Mesenchymal stem cell (in vitro differentiated cells and primary cell): ENCODE measurements around the gene CHMP1A.

ENCODE experiments used
- DNase-seq: peaks from one replicate; pipeline ENCODE4 v3.0.0-alpha.2; 2013
- H2AFZ ChIP-seq: one replicate; pipeline ENCODE4 v1.6.1; 2013; ENCODE audit warnings: low read depth, mild to moderate bottlenecking, control low read depth, inconsistent platforms, low read length, moderate library complexity
- H2AK5ac ChIP-seq: 2 replicates; pipeline ENCODE4 v1.6.1; 2013; ENCODE audit warnings: low read length, moderate library complexity, mild to moderate bottlenecking, inconsistent platforms; ENCODE audit not compliant: severe bottlenecking
- H2BK120ac ChIP-seq: one replicate; pipeline ENCODE4 v1.6.1; 2013; ENCODE audit warnings: low read depth, mild to moderate bottlenecking, inconsistent platforms, low read length, moderate library complexity
- H2BK12ac ChIP-seq, 2 experiments: one replicate each; pipeline ENCODE4 v1.6.1; 2013; ENCODE audit warnings: inconsistent platforms in 2 of 2, low read length in 2 of 2, mild to moderate bottlenecking in 2 of 2, moderate library complexity in 2 of 2, control low read depth in 1 of 2
- H2BK15ac ChIP-seq: one replicate; pipeline ENCODE4 v1.6.1; 2013; ENCODE audit warnings: mild to moderate bottlenecking, low read depth, inconsistent platforms; ENCODE audit not compliant: poor library complexity, severe bottlenecking
- H2BK5ac ChIP-seq: 2 replicates; pipeline ENCODE4 v1.6.1; 2013; ENCODE audit warnings: low read depth, mild to moderate bottlenecking, low read length, control low read depth, inconsistent platforms; ENCODE audit not compliant: poor library complexity, severe bottlenecking
- H3K14ac ChIP-seq, 2 experiments: one replicate each; pipeline ENCODE4 v1.6.1; 2013; ENCODE audit warnings: inconsistent platforms in 2 of 2, low read length in 2 of 2, control low read depth in 1 of 2, mild to moderate bottlenecking in 1 of 2, moderate library complexity in 1 of 2
- H3K18ac ChIP-seq, 2 experiments: one replicate each; pipeline ENCODE4 v1.6.1; 2013; ENCODE audit warnings: inconsistent platforms in 2 of 2, low read length in 2 of 2, control low read depth in 1 of 2, low read depth in 1 of 2, mild to moderate bottlenecking in 1 of 2
- H3K23ac ChIP-seq, 2 experiments: one replicate each; pipeline ENCODE4 v1.6.1; 2013; ENCODE audit warnings: inconsistent platforms in 2 of 2, low read length in 2 of 2, mild to moderate bottlenecking in 2 of 2, moderate library complexity in 2 of 2, control low read depth in 1 of 2
- H3K27ac ChIP-seq: 2 replicates; pipeline ENCODE4 v1.5.1; 2013; ENCODE audit warnings: mild to moderate bottlenecking, moderate library complexity, low read length, control low read depth, inconsistent platforms; ENCODE audit not compliant: poor library complexity, severe bottlenecking
- H3K27me3 ChIP-seq, 2 experiments: 2 replicates each; pipeline versions ENCODE4 v1.6.1 to v1.7.0; 2013; ENCODE audit warnings: low read length in 2 of 2, mild to moderate bottlenecking in 2 of 2, moderate library complexity in 2 of 2, control low read depth in 1 of 2, inconsistent platforms in 1 of 2; ENCODE audit not compliant: control insufficient read depth in 1 of 2, insufficient read depth in 1 of 2
- H3K36me3 ChIP-seq, 2 experiments: 2 replicates each; pipeline versions ENCODE4 v1.6.1 to v1.7.0; 2013; ENCODE audit warnings: low read length in 2 of 2, control low read depth in 1 of 2, inconsistent platforms in 1 of 2, low read depth in 1 of 2, mild to moderate bottlenecking in 1 of 2; ENCODE audit not compliant: insufficient read depth in 2 of 2, control insufficient read depth in 1 of 2
- H3K4ac ChIP-seq, 2 experiments: one replicate each; pipeline ENCODE4 v1.6.1; 2013; ENCODE audit warnings: inconsistent platforms in 2 of 2, low read length in 2 of 2, mild to moderate bottlenecking in 2 of 2, moderate library complexity in 2 of 2, control low read depth in 1 of 2, low read depth in 1 of 2
- H3K4me1 ChIP-seq: 2 replicates; pipeline ENCODE4 v1.6.1; 2013; ENCODE audit warnings: low read depth, low read length, control low read depth; ENCODE audit not compliant: control insufficient read depth, insufficient read depth
- H3K4me2 ChIP-seq: 2 replicates; pipeline ENCODE4 v1.6.1; 2013; ENCODE audit warnings: low read length, mild to moderate bottlenecking, inconsistent platforms; ENCODE audit not compliant: poor library complexity, severe bottlenecking
- H3K4me3 ChIP-seq, 2 experiments: 2 replicates each; pipeline versions ENCODE4 v1.5.1 to v1.7.0; 2013; ENCODE audit warnings: low read length in 2 of 2, mild to moderate bottlenecking in 2 of 2, control low read depth in 1 of 2, low read depth in 1 of 2; ENCODE audit not compliant: insufficient read depth in 1 of 2
- H3K79me1 ChIP-seq: replicated peaks from 2 replicates; pipeline ENCODE4 v1.6.1; 2013; ENCODE audit warnings: mild to moderate bottlenecking, control low read depth, low read length, inconsistent platforms; ENCODE audit not compliant: poor library complexity, severe bottlenecking
- H3K9ac ChIP-seq: 2 replicates; pipeline ENCODE4 v1.7.0; 2013; ENCODE audit warnings: mild to moderate bottlenecking, low read length, moderate library complexity
- H3K9me3 ChIP-seq: 2 replicates; pipeline ENCODE4 v1.7.0; 2013; ENCODE audit warnings: mild to moderate bottlenecking, low read length; ENCODE audit not compliant: control insufficient read depth
- H4K8ac ChIP-seq: one replicate; pipeline ENCODE4 v1.6.1; 2013; ENCODE audit warnings: inconsistent platforms, mild to moderate bottlenecking, low read length, moderate library complexity
- H4K91ac ChIP-seq: one replicate; pipeline ENCODE4 v1.6.1; 2013; ENCODE audit warnings: mild to moderate bottlenecking, low read length, inconsistent platforms
- WGBS: methylation state at CpG from one replicate; pipeline ENCODE4 v1.1.7; 2013; ENCODE audit warnings: mixed read lengths; 5-methylcytosine and 5-hydroxymethylcytosine counted together

The CHMP1A gene

GRCh38 chr16:89604764-89605163, 52.7 kb downstream of the CHMP1A start:
- H2AFZ ChIP-seq = no peak overlapping the region
- H3K36me3 ChIP-seq = no peaks in the 10 kb centered on the region
- H3K9me3 ChIP-seq = no peaks in the 10 kb centered on the region
- H3K9ac ChIP-seq = no peak overlapping the region
- H3K4me3 ChIP-seq = no peak overlapping the region
- H2BK12ac ChIP-seq = no peak overlapping the region
- H2AK5ac ChIP-seq = no peak overlapping the region
- H4K91ac ChIP-seq = no peak overlapping the region
- no peaks in the 10 kb centered on the region for H3K79me1 ChIP-seq
- H3K4me1 ChIP-seq = peaks cover 32% of the 10 kb centered on the region
- H4K8ac ChIP-seq = no peak overlapping the region
- H3K27ac ChIP-seq = no peak overlapping the region
- no peak for DNase-seq
- no peak overlapping the region for H3K18ac ChIP-seq
- H2BK120ac ChIP-seq = no peak overlapping the region
- 93% methylated on average over 16 of the region's 16 CpGs for WGBS
- H3K23ac ChIP-seq = no peak overlapping the region
- H3K27me3 ChIP-seq = peaks cover 0 to 31% of the 10 kb centered on the region in 2 experiments
- H2BK15ac ChIP-seq = no peak overlapping the region
- H3K14ac ChIP-seq = no peak overlapping the region
- no peak overlapping the region for H2BK5ac ChIP-seq
- no peak overlapping the region for H3K4ac ChIP-seq
- H3K4me2 ChIP-seq = no peak overlapping the region

- Histone ChIP-seq H2AK5ac (no peak overlapping the region), H3K36me3 (no peaks in the 10 kb centered on the region), H2AFZ (peak overlapping the region; percentile 7), H3K9ac (no peak overlapping the region), H3K4ac (peak overlapping the region; percentile 12 to 35), H2BK5ac (peak overlapping the region; percentile 35), H3K18ac (peak overlapping the region; percentile 44 to 45), H3K79me1 (no peaks in the 10 kb centered on the region), H3K4me1 (peaks cover 29% of the 10 kb centered on the region), H4K8ac (peak overlapping the region; percentile 66), H2BK120ac (no peak overlapping the region), H3K4me3 (peak overlapping the region in 1 of 2 experiments; percentile 29), H2BK12ac (peak overlapping the region; percentile 25 to 79), H4K91ac (peak overlapping the region; percentile 78), H3K27me3 (peaks cover 0 to 24% of the 10 kb centered on the region in 2 experiments), H3K14ac (peak overlapping the region in 1 of 2 experiments; percentile 37), H2BK15ac (no peak overlapping the region), H3K4me2 (peak overlapping the region; percentile 15), H3K23ac (no peak overlapping the region), H3K27ac (peak overlapping the region; percentile 85), H3K9me3 (no peaks in the 10 kb centered on the region)
- no peak for DNase-seq
- 69% methylated on average over 4 of the region's 5 CpGs for whole genome bisulfite sequencing
Observed at GRCh38 chr16:89602952-89603590, 54.4 kb downstream of the CHMP1A start.

GRCh38 chr16:89602273-89602951, 55.1 kb downstream of the CHMP1A start:
- Histone ChIP-seq H3K79me1 (no peaks in the 10 kb centered on the region), H2BK15ac (no peak overlapping the region), H4K91ac (peak overlapping the region; percentile 78), H3K4me1 (peaks cover 29% of the 10 kb centered on the region), H3K14ac (no peak overlapping the region), H3K18ac (peak overlapping the region; percentile 44 to 45), H3K4me3 (peak overlapping the region in 1 of 2 experiments; percentile 29), H3K4ac (peak overlapping the region; percentile 12 to 35), H3K9ac (peak overlapping the region; percentile 17), H2BK5ac (peak overlapping the region; percentile 35), H2AK5ac (no peak overlapping the region), H3K4me2 (peak overlapping the region; percentile 15), H3K27me3 (peaks cover 0 to 19% of the 10 kb centered on the region in 2 experiments), H2BK120ac (no peak overlapping the region), H2AFZ (peak overlapping the region; percentile 7), H2BK12ac (peak overlapping the region; percentile 25 to 79), H3K36me3 (no peaks in the 10 kb centered on the region), H3K27ac (peak overlapping the region; percentile 85), H3K9me3 (no peaks in the 10 kb centered on the region), H4K8ac (peak overlapping the region; percentile 66), H3K23ac (no peak overlapping the region)
- WGBS = under 1% methylated on average over 18 of the region's 22 CpGs
- DNase-seq = peak; percentile 91

- Histone ChIP-seq H4K91ac (peak overlapping the region; percentile 73), H3K27ac (peak overlapping the region; percentile 85), H3K4me2 (peak overlapping the region; percentile 15), H3K27me3 (peaks cover 0 to 17% of the 10 kb centered on the region in 2 experiments), H3K9me3 (no peaks in the 10 kb centered on the region), H3K9ac (peak overlapping the region; percentile 17), H3K14ac (peak overlapping the region in 1 of 2 experiments; percentile 68), H4K8ac (peak overlapping the region; percentile 66), H3K36me3 (no peaks in the 10 kb centered on the region), H2BK5ac (peak overlapping the region; percentile 85), H3K79me1 (no peaks in the 10 kb centered on the region), H2BK120ac (no peak overlapping the region), H3K4me3 (no peak overlapping the region), H3K4ac (no peak overlapping the region), H3K18ac (peak overlapping the region; percentile 26 to 54), H2AK5ac (no peak overlapping the region), H3K23ac (no peak overlapping the region), H2AFZ (no peak overlapping the region), H2BK12ac (peak overlapping the region in 1 of 2 experiments; percentile 79), H2BK15ac (peak overlapping the region; percentile 71), H3K4me1 (peaks cover 29% of the 10 kb centered on the region)
- no peak for DNase-seq
- 58% methylated on average over 22 of the region's 22 CpGs for WGBS
Observed at GRCh38 chr16:89601906-89602272, 55.6 kb downstream of the CHMP1A start.
